ENCODE measurements around the gene AKT2.

Gene AKT2

DNA sequence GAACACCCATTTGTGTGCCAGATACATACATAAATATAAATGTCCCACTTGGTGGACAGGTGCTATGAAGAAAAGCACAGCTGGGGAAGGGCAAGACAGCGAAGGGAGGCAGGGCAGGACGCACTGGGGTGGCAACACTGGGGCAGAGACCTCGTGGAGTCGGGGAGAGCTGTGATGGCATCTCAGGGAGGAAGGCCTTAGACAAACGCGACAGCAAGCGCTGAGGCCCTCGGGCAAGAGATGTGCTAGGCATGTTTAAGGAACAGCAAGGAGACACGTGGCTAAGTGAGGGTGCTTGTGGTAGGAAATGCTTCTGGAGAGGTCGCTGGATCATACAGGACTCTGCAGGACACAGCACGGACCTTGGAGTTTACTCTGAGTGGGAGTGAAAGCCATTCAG is 35.4 kb downstream of the AKT2 start:
- DNase-seq = no peak

DNA sequence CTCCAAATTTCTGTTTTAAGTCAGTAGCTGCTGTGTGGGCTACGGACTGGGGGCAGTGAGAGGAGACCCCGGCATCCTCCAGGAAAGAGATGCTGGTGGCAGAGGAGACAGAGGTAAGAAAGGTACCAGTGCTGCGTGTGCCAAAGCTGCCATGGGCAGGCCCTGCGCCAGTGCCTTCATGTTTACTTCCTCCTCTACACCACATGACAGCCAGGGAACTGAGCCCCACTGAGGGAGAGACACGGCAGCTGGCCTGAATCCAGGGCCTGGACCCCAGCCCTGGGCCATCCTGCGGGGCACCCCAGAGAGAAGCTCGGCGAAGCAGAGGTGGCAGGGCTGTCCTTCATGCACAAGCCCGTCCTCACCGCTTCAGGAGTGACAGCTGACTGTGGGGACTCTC is 35.9 kb downstream of the AKT2 start:
- no peak for DNase-seq

DNA sequence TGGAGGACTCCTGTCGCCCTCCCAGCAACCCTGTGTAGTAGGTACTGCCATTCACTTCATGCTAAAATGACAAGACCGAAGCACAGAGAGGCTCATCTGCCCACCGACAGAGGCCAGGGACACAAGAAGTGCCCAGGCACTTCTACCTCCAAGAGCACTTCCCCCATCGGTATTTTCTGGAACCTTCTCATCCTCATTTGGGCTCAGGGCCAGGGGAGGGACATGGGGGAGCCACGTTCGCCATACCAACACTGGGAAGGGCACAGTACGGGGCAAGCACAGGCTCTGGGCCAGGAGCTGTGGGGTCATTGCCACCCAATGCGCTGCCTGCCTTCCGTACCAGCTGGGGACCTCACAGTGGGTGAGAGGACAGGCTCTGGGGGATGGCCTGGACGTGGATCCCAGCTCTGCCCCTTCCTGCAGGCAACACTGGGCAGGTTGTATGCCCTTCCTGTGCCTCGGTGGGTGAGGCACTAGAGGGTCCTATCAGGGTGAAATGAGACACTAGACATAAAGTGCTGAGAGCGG is 37.3 kb downstream of the AKT2 start:
- no peak for DNase-seq

DNA sequence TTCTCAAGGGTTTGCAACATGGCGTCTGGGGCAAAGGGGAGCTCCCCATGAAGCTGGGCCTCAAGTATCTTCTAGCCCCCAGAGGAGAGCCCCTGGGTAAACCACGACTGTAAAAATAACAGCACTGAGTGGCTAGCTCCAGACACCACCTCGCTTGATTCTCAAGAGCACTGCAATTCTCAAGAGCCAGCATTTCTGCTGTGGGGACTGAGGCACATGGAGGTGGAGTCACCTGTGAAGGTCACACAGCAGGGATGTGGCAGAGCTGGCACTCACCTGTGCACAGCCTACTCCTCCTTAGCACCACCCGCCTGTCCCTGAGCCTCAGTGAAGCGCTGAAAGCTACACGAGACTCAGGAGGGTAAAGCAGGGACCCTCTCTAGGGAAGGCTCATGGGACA is 38.0 kb downstream of the AKT2 start:
- DNase-seq = no peak

DNA sequence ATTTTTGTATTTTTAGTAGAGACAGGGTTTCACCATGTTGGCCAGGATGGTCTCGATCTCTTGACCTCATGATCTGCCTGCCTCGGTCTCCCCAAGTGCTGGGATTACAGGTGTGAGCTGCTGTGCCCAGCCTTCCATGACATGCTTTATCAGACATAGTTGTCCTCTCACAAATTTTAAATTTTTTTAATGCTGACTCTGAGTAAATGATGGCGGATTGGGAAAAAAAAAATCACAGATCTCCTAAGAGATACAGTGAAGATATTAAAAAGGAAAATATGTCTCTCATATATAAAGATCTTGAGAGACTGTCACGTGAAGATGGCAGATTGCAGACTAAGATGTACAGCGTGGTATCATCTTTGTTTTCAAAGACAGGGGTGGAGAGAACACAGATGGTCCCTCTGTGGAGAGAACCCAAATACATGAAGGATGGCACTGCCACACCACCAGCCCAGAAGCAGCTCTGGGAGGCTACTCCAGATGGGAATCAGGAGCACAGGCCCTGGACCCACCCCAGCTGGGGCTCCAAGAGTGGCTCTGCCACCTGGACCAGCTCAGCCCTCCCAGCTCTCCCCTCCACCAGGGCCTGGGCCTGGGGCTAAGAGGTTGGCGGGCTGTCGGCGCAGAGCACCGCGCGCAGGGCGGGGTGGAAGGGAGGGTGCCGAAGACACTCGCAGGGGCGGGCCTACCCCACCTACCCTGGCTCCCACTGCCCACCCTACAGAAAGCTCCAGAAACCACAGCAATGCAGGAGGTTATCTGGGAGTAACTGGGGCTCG is 38.7 kb downstream of the AKT2 start:
- no peak for DNase-seq

DNA sequence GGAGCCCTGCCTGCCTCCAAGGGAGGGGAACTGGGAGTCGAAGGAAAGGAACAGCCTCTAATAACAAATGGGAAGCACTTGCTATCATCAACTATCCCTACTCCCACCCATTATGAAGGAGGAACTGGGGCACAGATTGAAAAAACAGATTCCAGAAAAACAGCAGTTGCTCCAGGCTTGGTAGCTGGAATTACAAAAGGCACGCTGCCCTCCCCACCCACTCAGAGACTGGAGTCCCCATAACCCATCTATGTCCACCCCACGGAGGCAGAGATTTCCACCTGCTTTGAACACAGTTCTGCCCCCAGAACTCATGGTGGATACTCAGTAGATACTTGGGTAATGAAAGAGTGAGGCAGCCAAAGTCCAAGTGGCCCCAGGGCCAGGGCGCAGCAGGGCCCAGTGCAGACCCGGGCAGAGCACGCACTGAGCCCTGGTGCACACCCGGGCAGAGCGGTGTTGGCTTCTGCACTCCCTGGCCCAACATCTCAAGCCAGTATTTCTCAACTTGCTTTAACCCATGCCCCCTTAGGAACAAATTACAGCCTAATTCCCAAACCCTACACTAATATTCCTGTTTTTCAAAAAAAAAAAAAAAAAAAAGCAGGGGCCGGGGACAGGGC is 39.5 kb downstream of the AKT2 start:
- DNase-seq = no peak

DNA sequence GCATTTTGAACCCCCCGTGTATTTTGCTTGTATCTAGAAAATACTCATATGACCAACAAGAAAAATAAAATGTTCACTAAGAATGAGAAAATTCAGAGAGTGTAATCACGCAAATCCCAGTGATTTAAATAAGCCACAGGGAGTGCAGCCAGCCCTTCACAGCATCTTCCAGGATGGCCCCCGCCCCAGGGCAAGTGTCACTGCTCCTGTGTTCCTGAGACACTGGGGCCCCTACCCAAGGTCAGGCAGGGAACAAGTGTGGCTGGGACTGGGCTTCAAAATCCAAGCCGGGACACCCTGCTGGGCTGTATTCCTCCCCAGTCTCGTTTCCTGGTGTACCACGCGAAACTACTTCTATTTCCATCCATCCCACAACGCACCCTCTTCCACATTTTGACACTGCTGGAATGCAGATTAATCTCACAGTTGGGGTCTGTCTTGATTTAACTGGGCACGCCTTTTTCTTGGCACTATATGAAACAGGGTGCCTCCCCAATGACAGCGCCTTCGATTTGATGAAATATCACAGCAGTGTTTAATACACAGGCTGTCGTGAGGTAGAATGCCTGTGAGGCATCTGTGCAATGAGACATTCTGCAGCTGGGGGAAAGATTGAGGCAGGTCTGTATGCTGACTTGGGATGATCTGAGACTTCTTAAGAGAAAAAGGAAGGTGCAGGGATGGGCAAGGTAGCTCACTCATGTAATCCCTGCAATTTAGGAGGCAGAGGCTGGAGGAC is 40.4 kb downstream of the AKT2 start:
- DNase-seq = no peak

DNA sequence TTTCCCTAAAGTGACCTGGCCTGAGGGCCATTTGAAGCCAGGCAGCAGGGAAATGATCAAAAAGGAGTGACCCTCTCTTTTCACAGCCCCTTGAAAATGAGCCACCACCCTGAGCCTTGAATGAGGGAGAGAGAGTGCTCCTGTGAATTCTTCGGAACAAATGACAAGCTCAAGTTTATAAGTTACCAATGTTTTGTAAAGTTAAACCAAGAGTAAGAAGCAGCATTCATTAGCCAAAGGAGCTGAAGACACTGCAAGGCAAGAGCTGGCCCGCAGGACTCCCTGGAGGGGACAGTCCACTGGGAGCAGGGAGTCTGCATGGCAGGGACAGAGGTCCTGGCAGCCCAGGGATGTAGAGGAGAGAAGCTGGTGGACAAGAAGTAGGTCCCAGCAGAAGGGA is 42.0 kb downstream of the AKT2 start:
- DNase-seq = no peak

DNA sequence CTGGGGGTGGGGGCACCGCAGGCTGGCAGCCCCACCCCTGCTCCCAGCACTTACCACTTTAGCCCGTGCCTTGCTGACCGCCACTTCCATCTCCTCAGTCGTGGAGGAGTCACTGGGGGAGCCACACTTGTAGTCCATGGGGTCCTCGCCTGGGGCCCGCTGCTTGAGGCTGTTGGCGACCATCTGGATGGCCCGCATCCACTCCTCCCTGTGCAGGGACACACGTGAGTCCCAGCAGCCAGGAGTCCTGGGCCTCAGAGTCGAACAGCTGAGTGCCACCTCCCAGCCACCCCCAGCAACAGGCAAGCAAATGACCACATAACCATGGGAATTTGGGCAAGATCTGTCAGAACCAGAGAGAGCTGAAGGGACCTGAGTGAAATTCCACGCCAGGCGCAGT is 42.7 kb downstream of the AKT2 start:
- DNase-seq = no peak

DNA sequence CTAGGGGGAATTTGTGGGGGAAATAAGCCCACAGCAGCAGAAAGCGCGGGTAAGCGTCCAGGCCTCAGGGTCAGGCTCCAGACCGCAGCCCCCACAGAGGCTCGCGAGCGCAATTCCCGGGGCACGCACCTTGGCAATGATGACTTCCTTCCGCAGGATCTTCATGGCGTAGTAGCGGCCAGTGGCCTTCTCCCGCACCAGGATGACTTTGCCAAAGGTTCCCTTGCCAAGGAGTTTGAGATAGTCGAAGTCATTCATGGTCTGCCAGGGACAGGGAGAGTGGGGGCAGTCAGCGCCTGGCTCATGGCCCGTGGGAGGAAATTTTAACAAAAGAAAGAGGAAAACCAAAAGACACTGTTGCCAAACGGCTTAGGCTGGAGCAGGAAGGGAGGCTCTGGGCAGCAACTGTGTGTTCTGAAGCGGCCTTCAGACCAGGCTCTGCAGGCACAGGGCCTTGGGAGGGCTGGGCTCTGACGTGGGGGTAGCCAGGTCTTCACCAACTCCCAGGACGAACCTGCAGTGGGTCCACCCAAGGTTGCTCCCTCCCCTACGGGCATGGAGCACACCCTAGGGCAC is 43.2 kb downstream of the AKT2 start:
- DNase-seq = no peak

DNA sequence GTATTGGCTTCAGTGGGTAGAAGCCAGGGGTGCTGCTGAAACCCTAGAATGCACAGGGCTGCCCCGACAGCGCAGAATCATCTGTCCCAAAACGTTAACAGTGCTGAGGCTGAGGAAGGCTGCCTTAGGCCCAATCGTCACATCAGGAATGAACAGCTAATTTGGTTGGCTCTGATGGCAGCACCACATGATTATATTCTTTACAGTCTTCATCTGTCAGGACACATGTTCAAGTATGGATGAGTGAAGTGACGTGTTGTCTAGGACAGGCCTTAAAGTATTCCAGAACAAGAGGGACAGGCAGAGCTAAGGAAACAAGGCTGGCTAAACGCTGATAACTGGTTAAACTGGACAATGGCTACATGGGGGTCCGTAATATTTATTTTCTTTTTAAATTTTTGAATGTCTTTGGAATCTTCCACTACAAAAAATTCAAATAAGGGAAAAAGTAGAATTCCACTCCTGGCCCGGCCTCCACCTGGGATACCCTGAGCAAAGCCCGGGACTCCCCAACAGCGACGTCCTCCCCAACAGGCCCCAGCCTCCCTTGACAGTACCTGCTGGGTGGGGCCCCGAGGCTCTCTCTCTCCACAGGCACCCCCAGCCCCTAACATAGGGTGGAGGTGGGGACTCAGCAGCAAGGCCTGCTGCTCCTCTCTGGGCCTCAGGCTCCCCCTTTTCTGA is 43.9 kb downstream of the AKT2 start:
- DNase-seq = no peak

DNA sequence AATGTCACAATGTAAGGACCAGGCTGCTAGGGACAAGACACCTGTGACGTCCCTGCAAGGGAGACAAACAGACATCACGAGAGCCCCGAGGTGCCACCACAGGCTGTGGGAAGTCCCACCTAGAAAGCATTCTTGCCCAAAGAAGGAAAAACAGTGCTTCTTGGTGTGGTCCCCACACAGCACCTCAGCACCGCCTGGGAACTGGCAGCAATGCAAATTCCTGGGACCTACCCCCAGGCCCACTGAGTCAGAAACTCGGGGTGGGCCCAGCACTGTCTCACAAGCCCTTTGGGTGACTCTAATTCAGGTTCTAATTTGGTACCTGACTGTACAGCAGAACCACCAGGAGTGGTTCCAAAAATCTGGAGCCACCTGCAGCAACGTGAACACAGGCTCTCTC is 44.8 kb downstream of the AKT2 start:
- DNase-seq = no peak

DNA sequence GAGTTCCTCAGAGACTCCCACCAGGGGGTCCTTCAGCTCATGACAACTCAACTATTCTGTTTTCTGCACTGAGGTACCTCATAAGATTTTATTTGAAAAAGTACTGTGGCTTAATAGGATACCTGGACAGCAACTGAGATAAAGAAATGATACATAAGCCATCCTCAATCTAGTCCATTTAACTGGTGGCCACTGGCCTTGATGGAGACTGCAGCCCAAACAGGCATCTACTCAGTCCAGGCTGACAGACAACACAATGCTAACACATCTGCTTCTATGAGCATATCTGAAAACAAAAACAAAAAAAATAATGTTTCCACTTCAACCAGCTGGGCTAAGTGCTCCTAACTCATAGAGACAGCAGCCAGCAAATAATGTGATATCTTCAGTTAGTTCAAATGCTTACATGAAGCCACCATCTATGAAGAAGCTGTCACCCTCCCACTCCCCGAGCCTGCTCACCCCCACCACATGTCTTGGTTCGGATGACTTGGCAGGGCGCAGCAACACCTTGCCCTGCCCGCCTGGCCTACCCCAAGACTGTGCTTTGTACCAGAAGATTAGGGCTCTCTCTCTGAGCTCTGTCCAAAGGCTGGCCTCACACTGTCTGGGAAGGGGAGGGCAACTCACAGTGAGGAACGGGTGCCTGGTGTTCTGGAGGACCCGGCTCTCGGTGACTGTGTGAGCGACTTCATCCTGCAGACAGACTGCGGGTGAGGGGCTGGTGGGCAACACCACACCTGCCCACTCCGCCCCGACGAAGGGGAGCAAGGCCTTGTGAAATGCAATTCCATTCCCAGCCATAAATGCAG is 45.5 kb downstream of the AKT2 start:
- no peak for DNase-seq

DNA sequence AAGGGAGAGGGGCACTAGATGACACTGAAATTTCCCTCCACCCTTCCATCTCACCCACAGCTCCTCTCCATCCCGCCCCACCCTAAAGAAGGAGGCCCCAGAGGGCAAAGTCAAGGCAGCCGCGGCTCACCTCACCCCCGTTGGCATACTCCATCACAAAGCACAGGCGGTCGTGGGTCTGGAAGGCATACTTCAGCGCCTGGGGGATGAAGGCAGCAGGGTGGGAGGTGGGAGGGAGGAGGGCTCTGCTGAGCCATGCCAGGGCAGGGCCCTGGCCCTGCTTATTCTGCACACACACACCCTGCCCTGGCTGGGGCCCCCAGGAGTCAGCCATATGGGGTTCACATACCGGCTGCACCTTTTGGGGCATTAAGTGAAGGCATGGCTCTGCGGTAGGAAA is 46.4 kb downstream of the AKT2 start:
- DNase-seq = no peak

DNA sequence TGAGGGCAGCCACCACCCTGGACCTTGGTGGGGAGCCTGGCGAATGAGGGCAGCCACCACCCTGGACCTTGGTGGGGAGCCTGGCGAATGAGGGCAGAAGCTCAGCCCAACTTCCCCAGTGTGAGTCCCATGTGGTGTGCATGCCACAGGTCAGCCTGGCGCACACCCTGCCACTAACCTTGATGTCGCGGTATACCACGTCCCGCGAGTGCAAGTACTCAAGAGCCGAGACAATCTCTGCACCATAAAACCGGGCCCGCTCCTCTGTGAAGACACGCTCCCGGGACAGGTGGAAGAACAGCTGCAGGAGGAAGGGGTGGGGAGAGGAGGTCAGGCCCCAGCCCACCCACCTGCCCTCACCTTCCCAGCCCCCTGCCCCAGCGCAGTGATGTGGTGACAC is 47.4 kb downstream of the AKT2 start:
- DNase-seq = no peak

DNA sequence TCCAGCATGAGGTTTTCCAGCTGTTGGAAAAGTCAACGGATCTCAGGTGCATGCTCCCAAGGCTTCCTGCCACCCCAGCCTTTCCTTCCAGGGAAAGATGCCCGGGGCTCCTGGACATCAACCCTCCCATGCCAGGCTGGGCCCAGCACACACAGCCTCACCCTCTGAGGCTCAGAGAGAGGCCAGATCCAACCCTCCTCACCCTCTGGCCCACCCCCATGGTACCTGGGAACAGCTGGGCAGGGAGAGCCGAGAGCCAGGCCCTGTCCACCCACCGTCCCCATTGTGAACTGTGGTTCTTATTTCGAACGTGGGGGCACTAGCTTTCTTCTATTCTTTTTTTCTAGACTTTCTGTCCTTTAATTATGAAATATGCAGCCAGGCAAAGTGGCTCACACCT is 48.8 kb downstream of the AKT2 start:
- no peak for DNase-seq

DNA sequence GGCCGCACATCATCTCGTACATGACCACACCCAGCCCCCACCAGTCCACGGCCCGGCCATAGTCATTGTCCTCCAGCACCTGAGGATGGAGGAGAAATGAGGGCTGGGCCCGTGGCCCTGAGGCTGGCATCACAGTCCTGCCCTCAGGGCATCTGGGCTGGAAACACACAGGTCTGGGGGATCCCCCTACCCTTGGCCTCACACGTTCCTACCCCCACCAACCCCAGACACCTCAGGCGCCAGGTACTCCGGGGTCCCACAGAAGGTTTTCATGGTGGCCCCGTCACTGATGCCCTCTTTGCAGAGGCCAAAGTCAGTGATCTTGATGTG is 49.2 kb downstream of the AKT2 start:
- DNase-seq = no peak

DNA sequence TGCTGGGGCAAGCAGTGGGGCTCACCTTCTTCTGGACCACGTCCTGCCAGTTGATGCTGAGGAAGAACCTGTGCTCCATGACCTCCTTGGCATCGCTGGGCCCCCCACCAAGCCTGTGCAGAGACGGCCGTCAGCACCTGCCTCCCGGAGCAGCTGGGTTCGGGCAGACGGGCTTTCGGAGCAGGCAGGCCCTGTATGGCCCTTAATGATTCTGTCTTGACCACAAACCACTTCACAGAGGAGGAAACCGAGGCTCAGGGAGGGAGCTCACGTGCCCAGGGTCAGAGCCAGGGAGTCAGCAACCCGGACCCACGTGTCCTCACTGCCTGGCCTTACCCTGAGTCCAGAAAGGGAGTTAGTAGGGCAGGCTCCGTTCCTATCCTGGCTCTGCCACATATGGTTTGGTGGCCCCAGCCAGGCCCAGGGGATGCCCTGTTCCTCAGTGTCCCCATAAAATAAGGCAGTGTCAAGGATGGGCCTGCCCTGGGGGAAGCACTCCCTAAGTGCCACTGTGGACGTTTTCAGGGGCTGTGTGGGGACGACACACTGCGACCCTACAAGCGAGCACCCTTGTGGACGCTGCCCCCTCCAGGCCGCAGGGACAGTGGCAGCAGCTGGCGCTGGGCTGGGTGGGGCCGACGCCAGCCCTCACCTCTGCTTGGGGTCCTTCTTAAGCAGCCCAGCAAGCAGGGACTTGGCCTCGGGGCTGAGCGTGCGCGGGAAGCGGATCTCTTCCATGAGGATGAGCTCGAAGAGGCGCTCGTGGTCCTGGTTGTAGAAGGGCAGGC is 49.7 kb downstream of the AKT2 start:
- DNase-seq = no peak

DNA sequence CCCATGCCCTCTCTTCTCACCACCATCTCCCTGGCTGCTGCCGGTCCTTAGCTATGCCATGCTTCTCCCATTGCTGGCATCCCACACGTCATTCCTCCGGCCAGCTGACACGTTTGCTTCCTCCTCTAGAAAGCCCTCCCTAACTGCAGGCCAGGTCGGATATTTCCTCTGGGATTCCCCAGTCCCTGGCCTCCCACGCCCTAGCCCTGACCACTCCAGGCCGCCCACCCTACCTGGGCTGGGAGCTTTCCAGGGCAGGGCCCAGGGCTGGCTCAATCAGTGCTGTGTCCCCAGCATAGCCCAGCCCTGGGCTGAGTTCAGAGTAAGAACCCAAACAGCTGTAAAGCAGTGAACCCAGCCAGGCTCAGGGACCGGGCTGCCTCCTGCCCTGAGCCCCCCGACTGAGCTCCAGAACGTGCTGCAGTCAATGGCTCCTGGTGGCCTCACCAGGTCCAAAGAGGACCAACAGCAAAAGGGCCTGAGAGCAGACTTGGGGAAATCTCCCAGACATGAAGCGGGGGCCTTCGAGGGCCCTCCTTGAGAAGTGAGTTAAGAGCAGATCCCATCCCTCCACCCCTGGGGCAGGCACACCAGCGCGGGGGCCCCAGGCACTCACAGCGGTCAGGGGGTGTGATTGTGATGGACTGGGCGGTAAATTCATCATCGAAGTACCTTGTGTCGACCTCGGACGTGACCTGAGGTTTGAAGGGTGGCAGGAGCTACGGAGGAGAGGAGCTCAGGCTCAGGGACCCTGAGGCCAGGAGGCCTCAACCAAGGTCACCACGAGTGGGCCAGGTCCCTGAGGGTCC is 50.5 kb downstream of the AKT2 start:
- no peak for DNase-seq

DNA sequence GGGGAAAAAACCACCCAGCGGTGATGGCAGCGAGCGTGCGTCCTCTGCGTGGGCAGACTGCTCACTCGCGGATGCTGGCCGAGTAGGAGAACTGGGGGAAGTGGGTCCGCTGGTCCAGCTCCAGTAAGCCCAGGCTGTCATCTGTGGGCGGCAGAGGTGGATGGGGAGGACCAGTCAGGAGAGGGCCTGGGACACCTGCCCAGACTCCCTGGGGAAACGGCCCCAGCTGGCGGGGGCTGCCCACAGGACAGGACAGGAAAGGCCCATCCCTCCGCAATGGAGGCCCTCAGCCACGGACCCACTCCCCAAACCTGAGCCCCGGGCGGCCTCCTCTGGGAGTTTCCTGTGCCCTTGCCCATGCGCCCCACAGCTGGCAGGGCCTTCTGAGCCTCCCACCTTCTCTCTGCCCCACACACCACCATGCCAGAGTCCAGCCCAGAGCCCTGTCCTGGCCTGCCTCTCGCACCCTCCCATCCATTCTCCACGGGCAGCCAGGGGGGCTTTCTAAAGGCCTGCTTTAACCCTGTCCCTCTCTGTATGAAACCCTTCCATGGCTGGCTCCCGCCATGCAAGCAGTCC is 51.2 kb downstream of the AKT2 start:
- no peak for DNase-seq
